Activated CD8-positive, alpha-beta memory T cell treated with anti-CD3 and anti-CD28 coated beads for 48 hours (primary cell): ENCODE measurements around the gene XXYLT1.

ENCODE experiments used
- DNase-seq, 3 experiments: peaks; one replicate each; pipeline ENCODE4 v3.0.0-alpha.2; 2020; ENCODE audit warnings: low read depth in 2 of 3, low spot score in 2 of 3

The XXYLT1 gene

GRCh38 chr3:195081242-195081963, 189.6 kb downstream of the XXYLT1 start:
- DNase-seq: no peak

- no peak for DNase-seq
Measured at GRCh38 chr3:195080571-195081151, 190.3 kb downstream of the XXYLT1 start.

- DNase-seq: no peak
Measured at GRCh38 chr3:195080125-195080524, 190.8 kb downstream of the XXYLT1 start.

- DNase-seq: no peak
Measured at GRCh38 chr3:195079636-195080035, 191.3 kb downstream of the XXYLT1 start.

GRCh38 chr3:195078891-195079440, 192.0 kb downstream of the XXYLT1 start:
- DNase-seq: no peak

GRCh38 chr3:195077611-195078540, 193.1 kb downstream of the XXYLT1 start:
- DNase-seq: no peak

- DNase-seq: no peak
Measured at GRCh38 chr3:195076981-195077610, 193.9 kb downstream of the XXYLT1 start.

GRCh38 chr3:195075941-195076875, 194.8 kb downstream of the XXYLT1 start:
- no peak for DNase-seq

GRCh38 chr3:195075199-195075940, 195.6 kb downstream of the XXYLT1 start:
- DNase-seq: no peak

- DNase-seq: no peak
Measured at GRCh38 chr3:195073866-195074860, 196.8 kb downstream of the XXYLT1 start.

GRCh38 chr3:195072916-195073564, 197.9 kb downstream of the XXYLT1 start:
- no peak for DNase-seq

GRCh38 chr3:195071916-195072820, 198.8 kb downstream of the XXYLT1 start:
- DNase-seq: no peak

- DNase-seq: no peak
Measured at GRCh38 chr3:195071011-195071728, 199.8 kb downstream of the XXYLT1 start.

- no peak for DNase-seq
Measured at GRCh38 chr3:195070336-195070735, 200.6 kb downstream of the XXYLT1 start.

- DNase-seq: no peak
Measured at GRCh38 chr3:195069501-195070251, 201.3 kb downstream of the XXYLT1 start.
